Stimulated activated CD8-positive, alpha-beta memory T cell treated with anti-CD3 and anti-CD28 coated beads, Interleukin-7, amount 100 ng/mL, for 1 hour (primary cell): ENCODE measurements around the gene CLSTN2.

Experiments used
- DNase-seq, 2 donors: peaks; one replicate each; pipeline ENCODE4 v3.0.0-alpha.2; 2020; ENCODE audit warnings: low read depth in 2 of 2

CLSTN2 gene

DNA sequence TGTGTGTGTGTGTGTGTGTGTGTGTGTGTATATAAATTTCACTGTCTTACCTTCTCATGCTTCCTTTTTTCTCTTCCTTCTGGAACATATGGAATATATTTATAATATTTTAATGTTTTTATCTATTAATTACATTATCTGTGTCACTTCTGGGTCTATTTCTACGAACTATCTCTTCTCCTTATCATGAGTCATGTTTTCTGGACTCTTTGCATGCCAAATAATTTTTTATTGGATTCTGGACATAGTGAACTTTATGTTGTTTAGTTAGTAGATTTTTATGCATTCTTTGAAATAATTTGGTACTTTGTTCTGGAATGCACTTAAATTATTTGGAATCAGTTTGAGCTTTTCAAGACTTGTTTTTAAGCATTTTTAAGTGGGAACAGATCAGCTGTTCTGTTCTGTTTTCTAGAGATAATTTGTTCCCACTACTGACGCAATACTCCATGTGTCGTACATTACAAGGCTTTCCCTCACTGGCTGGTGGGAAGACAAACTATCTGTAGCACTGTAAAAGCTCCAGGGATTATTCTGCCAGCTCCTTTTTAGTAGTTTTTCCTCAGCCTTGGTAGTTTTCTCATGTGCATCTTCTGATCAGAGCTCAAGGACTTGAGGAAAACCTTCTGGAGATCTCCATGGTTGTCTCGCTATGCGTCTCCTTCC is 302.0 kb downstream of the CLSTN2 start:
- no peak for DNase-seq

DNA sequence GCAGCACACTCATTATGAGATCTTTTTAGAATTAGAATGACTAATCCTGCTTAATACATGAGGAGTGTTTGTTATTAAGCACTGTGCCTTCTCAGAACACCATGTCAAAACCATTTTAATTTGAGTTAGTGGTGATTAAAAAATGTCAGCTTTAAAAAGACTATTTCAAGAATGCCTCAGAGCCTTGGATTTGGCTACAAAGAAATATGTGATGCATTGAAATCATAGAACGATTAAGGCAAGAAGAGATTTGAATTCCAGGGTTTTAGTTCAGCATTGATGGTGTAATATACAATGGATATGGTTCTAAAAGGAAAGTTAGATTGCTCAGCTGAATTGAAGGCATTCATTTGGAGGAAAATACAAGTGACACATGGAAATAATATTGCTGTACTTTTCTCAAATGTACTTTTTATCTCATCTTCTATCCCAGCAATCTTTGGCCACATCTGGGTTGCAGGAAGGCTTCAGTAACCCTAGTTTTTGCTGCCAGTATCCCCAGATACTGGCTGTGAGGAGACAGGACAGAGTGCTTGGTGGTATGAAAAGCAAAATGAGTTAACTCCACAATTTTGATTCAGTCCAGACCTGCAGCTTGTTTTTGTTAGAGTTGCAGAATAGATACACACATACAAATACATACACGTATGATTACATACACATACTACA is 303.8 kb downstream of the CLSTN2 start:
- no peak for DNase-seq

DNA sequence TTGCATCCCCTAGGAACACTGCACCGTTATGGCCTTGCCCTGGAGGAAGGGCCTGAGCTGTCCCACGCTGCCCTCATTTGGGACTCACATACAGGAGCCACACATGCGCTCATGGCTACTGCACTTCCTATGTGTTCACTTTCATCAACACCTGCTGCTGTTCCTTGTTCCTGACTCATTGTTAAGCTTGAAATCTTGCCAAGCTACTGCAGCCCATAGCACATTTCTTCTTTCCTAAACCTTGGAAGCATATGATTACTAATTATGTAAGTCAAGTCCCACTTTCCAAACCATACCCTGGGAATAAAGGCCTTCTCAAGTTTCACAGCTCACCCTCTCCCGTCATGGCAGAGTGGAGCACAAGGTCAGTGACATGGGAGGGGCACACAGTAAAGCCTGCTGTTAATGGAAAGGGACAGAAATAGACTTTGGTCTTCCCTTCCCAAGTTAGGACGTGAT is 307.9 kb downstream of the CLSTN2 start:
- DNase-seq: no peak

DNA sequence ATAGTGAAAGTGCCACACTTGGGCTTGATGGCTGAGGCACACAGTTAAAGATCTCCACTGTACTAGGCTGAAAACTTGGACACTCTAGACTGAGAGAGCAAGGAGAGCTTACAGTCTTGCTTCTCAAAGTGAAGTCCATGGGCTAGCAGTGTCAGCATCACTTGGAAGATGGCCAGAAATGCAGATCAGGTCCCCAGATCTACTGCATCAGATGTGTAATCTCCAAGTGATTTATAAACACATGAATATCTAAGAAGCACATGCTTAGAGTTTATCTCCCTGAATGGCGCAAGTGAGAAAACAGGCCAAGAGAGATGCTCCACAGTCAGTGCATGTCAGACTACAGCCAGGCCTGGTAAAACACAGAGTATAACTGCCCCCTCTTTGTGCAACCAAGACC is 308.6 kb downstream of the CLSTN2 start:
- no peak for DNase-seq

DNA sequence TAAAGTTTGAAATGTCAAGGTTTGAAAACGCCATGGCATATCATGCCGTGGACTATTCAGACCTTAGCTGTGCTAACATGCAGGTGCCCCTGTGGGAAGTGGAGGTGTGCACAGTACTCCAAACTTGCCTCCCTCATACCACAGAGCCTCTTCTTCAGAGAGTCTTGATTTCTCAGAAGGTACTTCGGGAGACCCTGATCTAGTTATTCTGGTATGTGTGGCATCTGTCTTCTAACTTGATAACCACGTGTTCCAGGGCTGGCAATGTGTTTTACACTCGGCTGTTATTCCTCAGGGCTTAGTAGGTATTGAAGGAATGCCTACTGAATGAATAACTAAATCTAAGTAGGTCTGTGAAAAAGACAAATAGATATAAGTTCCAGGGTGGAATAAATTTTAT is 309.9 kb downstream of the CLSTN2 start:
- no peak for DNase-seq

DNA sequence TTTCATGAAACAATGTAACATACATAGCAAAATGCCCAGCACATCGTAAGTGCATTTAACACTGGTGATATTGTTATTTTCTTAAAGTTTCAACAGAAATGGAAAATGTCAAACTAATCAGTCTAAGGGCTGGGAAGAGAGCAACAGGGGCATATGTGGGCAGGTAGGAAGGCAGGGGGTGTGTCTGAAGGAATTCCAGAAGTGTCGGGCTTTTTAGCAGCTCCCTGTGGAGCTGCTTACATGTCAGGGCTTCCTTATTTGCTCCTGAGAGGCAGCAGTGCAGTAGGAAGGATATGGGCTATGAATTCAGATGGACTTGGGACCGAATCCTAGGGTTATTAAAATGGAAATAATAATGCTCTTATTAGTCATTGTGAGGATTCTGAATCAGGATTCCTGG is 311.6 kb downstream of the CLSTN2 start:
- no peak for DNase-seq

DNA sequence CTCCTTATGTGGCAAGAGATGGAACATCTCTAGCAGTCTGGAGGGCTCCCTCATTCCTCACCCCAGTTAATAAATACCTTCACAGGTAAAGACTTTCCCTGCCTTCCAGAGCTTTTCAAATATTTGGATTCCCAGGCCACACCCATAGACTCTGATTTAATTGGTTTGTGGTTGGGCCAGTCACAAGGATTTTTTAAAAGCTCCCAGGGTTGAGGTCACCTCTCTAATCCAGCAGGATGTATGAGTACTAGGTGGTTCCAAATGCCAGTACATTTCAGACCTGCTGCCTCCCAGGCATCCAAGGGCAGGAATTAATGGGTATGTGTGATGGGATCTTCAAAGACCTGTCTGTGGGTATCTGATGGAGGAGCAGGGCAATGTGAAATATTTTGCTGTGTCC is 312.8 kb downstream of the CLSTN2 start:
- DNase-seq: no peak

DNA sequence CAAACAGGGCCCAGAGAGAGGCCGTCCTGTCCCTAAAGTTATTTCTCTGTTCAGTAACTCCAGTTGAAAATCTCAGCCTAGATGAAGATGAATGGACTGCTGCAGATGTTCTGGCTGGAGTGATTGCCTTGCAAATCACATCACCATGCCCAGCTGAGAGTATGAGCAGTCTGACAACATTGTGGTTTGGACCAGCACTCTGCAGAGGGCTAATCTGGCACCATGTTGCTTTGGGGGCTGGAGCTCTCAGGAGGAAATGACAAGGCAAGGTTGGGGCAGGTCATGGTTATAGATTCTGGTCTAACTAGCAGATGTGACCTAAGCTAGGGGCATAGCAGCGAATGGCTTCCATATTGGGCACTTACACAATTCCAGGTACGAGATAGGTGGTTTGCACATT is 314.2 kb downstream of the CLSTN2 start:
- DNase-seq: no peak

DNA sequence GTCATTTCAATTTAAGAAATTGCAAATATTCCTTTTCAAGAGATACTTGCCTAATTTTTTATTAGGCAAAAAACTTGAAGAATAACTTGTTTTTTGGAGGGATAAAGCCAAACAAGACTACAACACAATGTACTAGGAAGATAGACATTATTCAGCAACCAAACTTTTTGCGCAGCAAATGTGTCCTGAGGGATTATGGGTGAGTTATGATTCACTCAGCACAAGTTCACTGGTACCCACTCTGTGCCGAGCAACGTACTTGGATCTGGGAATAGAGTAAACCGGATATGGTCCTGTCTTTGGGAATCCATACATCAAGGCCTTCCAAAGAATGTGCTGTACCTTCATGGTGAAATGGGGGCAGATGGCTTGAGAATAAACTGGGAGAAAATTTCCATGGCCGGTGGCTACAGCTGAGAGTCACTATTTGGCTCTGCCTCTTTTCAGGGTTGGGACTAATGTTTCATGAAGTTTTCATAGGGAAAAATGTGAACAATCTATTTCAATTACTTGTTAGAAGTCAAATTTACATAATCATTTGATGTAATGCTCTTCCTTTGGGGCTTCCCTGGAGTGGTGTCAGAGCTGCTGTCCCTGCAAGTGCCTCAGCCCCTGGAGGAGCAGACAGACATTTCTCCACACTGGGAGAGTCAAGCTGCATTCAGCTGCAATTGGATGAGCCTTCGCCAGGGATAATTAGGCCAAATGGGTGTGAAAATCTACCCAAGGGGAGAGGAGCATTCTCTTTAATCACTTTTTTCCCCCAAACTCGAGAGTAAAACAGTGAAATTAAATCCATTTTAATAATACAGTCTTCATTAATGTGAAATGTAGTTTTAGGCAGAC is 315.2 kb downstream of the CLSTN2 start:
- DNase-seq: no peak

DNA sequence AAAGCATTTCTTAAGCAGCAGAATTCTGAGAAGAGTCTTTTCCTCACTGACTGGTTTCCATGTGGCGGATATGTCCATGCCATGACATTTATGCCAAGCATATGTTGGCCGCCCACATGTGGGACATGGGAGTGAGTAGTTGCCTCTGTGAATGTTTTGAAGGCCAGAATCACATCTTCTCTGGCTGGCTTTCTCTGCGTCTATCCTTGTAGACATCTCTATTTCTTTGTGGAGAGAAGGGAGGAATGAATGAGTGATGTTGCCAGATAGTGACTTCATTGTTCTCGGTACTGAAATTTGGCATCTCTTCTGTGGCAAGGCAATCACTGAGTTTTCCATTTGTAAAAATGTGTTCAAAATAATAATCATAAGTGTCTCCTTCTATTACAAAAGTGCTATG is 316.0 kb downstream of the CLSTN2 start:
- no peak for DNase-seq

DNA sequence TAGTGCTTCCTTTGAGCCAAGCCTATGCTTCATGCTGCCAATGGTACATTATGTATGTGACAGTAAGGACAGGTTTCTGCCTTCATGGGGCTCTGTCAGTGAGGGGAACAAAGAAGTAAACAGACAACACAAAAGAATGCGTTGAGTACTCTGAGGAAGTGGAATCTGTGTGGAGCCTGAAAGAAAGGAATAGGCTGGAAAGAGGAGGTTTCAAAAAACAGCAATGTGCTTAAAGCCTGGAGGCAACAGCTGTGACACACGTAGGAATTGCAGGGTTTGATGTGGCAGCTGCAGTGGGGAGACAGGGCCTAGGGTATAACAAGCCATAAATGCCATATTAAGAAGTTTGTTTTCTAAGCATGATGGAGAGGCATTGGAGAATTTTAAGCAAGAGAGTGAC is 316.7 kb downstream of the CLSTN2 start:
- DNase-seq: no peak

DNA sequence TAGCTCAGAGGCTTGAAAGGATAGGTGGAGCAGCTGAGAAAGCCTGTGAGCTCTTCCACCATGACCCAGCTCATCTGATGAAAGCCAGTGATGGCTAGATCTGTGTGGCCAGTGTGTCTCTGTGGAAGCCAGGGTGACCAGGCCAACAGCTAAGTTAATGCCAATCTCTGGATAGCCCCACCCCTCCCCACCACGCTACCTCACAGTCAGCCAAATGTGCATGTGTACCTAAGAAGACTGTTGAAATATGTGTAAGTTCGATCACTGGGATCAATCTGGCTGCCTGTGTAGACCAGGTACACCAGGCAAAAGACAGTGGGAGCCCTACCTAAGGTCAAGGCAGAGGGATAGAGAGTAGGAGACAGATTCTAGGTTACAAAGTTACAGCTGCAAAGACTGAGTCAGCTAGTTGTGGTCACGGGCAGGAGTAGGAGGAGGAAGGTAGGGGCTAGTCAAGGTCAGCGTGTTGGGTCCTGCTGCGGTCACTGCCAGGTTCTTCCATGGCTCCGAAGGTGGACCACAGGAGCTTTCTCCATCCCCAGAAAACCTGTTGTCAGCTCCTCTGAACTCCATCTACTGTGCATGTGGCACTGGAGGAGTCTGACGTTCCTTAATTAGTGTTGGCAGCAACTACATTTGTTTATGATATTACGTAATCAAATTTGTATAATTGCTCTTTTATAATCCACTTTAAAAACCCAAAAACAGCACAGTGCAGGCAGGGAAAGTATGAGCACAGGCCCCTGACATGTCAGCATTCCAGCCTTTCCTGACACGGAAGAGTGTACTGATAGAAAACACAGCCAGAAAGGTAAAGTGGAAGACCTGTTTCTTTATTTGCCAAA is 318.0 kb downstream of the CLSTN2 start:
- no peak for DNase-seq

DNA sequence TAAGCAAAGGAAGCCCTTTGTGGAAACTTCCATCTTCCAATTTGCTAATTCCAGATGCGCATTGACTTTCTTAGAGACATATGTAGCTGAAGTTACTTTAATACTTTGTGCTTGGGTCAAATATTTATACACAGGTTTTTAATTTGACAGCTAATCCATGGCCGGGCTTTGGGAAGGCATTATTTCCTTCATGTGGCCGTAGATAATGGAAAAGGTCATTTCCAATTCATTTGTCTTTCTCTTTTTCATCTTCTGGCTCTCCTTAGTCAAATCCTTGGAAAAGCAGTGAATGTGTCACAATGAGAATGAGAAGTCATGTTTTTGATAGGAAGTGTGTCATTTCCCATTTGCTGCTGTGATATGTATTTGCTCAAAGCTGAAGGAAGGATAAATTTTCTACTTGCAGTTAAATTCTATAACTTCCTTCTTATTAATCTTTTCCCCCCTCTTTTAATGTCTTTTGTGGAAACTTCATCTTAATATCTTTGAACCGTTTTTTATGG is 323.3 kb downstream of the CLSTN2 start:
- DNase-seq: no peak

DNA sequence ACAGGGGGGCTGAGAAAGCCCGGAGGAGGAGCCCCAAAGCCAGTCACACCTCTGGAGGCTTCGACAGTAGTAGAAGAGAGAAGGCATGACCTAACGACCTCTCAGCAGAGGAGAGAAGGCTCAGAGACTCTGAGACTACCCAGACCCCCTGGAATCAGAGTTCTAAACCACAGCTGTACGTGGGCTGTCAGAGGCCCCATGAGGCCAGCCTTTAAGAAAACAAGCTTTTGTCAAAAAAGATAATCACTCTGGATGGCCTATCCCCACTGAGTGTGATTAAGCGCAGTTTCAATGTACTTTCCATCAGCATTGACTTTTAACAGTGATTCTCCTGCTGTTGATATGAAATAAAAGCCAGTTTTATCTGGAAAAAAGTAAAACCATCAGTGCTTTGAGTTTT is 330.3 kb downstream of the CLSTN2 start:
- DNase-seq: no peak

DNA sequence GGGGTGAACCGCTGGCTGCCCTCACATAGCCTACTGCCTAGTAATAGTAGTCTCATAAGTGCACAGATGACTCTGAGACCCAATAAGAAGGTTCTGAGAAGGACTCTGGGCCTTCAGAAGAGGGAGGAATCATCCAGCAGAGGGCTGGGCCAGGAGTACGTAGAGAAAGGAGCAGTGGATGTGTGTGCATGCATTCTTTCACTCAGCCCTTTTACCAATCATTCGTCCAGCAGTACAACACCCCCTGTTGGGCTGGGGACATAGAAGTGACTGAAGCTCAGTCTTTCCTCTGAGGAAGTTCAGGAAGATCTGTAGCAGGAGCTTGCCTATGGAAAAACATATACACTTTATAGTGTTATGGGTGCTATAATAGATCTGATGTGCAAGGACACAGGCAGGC is 333.1 kb downstream of the CLSTN2 start:
- DNase-seq: no peak

DNA sequence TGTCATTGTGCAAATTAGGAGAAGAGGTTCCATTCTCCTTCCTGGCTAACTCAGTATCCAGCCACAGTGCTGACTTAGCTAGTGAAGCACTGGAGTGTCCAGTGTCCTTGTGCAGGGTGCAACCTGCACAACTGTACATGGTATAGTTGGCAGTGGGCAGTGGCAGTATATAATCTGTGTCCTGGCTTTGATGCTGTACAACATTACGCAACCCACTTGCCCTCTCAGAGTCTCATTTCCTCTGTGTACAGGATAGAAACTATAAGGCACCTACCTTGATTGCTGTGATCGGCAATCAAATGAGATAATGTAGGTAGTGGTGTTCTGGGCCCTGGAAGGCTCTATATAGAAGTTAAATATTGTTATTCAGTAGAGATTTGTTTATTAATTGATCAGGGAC is 333.6 kb downstream of the CLSTN2 start:
- DNase-seq: no peak

DNA sequence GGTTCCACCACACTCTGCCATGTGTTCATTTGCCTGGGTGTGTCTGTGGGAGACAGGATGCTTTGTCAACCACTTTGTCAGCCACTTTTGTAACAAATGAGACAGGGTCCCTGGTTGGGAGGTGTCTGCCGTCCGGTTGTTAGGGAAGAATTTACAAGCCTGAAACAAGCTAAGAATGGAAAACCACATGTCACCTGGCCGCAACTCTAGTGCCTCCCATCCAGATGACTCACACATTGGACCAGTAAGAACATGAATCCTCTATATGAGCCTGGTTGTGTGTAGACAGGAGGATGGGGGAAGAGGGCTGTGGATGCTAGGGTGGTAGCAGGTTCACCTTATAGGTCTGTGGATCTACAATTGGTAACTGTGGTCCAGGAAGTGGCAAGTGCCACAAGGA is 335.3 kb downstream of the CLSTN2 start:
- no peak for DNase-seq

DNA sequence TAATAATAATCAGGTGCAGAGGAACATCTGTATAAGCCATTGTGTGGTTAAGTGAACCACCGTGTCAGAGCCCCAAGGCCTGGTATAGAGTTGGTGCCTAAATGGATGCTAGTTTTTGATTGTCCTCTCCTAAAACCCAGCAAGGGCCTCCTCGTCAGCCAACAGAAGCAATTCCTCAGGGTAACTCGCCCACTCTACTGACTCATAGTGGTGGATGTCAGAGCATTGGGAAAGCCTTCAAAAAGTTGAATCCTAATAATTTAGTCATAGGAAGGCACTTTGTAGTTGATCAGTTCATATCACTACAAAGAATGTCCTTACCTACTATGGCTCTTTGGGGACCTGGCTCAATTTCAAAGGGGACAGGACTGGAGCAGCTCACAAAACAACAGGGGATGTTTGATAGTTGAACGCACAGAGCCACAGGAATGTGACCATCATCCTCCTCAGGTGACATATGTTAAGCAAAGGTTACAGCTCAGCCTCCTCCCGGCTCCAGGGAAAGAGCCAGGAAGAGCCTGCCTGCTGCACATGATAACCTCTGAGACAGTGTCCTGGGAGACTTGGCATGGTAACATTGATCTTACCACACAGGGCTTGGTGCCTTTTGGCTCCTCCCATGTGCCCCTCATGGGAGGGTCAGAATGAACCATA is 338.7 kb downstream of the CLSTN2 start:
- DNase-seq: no peak

DNA sequence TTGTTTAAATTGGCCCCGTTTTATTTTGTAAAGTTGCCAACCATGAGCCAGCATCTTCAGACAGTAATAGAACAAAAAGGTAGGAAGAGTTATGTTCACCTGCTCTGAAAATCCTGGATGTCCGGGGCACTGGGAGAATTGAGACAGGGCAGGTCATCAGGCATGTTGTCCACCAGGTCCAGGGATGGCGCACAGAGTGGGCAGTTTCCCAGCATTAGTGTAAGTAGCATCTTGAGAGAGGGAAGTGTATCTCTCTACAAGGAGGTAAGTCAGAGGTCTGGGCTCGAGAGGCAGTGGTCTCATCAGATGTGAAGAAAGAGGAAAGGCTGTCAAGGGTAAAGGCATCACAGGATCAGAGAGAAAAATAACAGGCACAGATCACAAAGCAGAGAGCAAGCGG is 339.4 kb downstream of the CLSTN2 start:
- DNase-seq: no peak

DNA sequence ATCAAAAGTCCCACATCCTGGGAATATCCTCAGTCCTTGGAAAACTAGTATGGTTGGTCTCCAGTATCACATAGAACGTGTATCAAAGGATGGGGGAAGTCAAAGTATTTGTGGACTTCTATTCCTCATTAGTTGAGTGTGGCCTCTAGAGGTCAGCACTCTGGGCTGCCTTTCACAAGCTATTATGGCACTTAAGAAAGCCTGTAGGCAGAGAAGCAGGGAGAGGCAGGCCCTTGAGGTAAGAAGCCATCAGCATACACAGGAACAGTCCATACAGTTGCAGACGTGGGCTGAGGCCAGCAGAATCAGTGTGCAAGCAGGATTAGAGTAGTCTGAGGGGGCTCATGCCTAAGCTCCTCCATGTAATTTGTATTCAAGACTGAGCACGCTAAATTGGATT is 341.7 kb downstream of the CLSTN2 start:
- DNase-seq: no peak

DNA sequence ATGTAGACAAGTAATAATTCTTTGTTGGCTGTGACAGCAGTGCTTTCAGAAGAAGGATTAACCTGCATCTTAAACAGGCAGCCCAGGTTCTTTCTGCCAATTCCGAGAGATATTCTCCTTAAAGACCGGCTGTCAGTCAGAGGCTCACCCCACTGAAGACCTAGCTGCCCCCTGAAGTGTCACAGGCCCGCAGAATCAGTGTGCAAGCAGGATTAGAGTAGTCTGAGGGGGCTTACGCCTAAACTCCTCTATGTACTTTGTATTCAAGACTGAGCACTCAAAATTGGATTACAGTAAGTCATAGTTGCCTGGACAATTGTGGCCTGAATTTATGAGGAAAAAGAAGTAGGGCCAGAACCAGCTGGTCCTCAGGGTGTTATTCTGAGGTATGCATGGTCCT is 342.9 kb downstream of the CLSTN2 start:
- DNase-seq: no peak
